HT-29 (cell line): ENCODE data around the gene MACROD1. TPM values are rescaled to one million over a fixed set of nuclear protein-coding genes. Genes with fewer than 3 reads are reported as not detected.
A peak's percentile ranks its signal among the peaks of the same experiment; 100 is the strongest.
"Not testable (repeated sequence)": the region's sequence is repeated elsewhere in the genome, so short reads cannot be mapped to it uniquely, and the experiment has no call there.

Experiments
- DNase-seq: peaks from one replicate; pipeline ENCODE4 v3.0.0-alpha.2; 2015; ENCODE audit warnings: low spot score
- total RNA-seq: library from RNA; depleted of rRNA; stranded (reverse); fragments of >200 nt; shearing (Covaris generic); gene quantifications from 2 replicates; pipeline ENCODE4 v1.2.3, GENCODE V29; 2014

Gene MACROD1
- total RNA-seq, 1 experiment from 2014 or later: 226 TPM

DNA sequence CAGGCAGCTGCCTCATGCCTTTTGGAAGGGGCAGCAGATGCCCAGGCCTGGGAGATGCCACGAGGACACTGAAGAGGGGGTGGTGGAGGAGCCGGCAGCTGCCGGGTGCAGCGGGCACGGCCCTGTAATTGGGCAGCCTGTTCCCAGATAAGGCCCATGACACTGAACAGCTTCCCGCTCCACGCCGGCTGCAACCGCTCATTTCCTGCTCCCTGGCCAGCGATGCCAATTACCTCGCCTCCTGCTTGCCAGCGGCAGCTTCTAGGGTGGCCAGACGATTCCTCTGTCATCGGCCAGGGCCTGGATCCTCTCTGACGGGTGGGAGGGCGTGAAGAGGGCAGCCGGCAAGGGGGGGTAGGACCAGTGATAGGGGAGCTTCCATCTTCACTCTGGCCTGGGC is 107.4 kb downstream of the MACROD1 start:
- no peak for DNase-seq

DNA sequence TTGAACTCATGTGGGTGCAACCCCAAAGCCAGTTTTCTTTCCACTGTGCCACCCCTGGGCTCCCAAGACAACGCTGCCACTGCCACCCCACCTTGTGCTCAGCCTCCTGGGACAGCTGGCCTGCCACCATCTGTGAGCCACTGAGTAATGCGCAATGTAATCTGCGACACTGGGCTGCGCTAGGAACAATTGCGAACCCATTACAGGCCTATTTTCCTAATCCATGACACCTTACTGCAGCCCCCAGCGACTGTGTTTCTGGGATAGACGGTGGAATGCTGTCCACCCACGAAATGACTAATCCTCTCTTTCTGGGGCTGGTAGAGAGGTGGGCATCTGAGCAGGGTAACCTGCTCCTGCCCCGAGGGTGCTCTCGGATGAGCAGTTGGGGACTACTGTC is 108.0 kb downstream of the MACROD1 start:
- DNase-seq: no peak

DNA sequence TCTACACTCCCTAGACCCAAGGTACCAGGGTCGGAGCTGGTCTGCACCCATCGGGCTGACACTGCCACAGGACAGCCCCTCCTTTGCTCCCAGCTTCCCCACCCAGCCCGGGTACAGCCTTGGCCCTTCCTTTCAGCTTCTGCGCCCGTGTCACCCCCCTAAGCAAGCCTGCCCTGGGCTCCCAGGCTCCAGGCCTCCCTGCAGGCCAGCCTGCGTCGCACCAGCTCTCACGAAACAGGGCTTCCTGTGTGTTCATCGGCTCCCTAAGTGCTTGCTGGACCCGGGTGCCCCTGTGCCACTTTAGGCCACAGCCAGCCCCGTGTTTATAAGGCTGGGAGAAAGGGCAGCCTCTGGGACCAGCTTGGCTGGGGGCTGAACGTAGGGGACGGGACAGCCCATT is 109.1 kb downstream of the MACROD1 start:
- DNase-seq: no peak

DNA sequence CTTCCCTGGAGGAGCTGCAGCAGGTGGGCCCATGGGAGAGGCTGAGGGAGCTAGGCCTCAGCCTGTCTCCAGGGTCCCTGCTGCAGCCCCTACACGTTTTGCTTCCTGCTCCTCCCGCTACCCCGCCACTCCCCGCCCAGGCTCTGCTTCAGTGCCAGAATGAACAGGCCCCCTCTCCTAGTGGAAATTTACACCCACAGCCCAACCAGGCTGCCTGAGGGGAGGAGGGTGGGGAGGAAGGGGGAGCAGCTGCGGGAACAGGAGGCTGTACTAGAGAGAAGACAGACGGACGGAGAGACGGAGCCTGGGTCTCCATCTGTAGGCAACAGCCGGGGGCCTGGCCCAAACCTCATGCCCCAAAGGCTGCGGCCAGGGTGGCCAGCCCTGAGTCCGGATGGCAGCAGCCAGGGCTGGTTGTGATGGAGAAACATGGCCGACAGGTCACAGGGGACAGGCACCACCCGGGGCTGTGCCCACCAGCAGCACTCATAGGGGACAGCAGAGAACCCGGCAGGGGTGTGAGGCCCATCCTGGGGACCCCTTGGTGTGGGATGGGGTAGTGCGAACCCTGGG is 109.6 kb downstream of the MACROD1 start:
- DNase-seq: no peak

DNA sequence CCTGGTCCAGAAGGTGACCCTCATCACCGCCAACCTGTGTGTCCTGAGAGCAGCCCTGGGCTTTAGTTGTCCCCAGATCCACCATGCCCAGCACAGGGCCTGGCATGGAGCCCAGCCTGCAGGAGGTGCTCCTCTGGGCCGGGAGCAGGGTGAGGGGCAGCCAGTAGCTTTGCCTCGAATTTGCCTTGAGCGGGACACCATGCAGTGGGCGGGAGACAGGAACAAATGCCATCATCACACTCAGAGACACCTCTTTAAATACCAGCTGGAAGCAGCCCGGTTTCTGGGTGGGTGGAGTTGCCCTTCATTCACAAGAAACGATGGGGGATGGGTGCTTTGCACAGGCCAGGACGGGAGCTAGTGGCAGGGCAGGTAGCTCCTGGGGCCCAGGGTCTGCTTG is 110.8 kb downstream of the MACROD1 start:
- no peak for DNase-seq

DNA sequence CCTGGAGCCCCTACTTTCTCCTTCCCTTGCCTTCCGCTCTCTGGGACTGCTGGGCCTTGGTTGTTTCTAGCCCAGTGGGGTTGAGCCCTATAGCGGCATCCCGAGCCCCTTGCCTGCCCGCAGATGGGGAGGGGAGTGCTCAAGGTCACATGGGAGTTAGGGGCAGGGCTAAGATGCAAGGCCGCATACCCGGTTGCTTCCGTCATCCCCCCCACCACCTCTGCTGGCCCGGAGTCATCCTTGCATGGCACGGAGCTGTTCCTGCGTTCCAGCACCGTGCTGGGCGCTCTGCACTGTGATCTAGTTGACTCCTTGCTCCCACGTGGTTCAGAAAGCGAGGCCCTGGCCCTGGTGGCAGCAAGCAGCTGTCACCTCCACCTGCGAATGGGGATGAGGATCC is 112.2 kb downstream of the MACROD1 start:
- no peak for DNase-seq

DNA sequence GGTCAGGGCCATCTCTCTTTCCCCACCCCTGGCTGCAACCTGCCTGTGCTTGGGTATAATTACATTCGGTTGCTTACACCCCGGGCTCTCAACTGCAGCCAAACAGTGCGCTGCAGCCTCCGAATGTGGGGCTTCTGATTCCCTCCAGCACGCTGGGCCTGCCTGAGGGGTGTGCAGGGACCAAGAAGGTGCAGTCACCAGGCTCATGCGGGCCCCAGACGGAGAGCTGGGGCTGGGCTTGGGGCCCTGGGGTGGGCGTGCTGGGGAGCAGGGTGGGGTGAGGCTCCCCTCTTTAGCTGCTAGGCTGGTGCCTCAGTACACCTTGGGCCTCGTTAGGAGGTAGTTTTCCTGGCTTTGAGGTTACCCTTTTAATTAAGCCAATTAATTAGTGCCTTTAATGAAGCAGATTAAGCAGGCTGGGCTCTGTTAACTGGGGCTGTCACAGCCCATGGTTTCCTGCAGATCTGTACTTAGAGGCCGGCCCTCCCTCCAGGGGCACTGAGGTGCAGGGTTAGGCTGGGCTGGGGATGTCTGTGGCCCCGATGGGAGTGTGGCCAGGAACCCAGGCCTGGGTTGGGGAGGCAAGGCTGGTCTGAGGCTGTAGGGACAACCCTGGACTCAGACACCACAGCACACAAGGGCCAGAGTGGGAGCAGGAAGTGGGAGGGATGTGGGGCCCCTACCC is 112.8 kb downstream of the MACROD1 start:
- no peak for DNase-seq

DNA sequence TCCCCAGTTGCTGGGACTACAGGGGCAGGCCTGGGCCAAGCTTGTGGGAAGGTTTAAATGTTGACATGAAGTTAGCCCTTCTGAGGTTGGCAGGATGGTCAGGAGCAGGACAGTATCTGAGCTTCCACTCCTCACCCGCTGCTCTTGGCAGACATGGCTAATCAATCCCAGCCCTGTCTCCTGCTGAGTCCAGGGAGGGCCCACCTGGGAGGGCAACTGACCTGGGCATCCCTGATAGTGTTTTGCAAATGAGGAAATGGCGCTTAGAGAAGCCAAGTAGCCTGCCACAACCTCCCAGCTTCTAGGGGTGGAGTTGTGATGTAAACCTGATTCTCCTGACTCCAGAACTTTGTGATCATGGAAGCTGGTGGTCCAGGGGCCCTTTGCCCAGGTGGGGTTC is 113.5 kb downstream of the MACROD1 start:
- no peak for DNase-seq

DNA sequence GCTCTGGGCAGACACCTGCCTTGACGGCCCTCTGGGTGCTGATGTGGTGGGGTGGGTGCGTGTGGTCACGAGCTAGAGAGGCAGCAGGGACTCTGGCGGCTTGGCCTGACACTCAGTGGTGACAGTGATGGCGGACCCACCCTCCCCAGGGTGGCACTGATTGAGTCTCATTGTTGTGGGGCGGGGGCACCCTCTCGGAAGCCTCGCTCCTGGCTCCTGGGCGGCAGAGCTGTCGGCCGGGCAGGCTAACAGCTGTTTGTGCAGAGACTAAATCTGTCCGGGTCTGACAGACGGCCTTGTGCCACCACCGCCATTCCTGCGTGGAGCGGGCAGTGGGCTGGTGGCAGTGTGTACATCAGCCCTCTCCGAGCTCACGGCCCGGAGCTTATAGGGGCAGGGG is 114.6 kb downstream of the MACROD1 start:
- DNase-seq: no peak

DNA sequence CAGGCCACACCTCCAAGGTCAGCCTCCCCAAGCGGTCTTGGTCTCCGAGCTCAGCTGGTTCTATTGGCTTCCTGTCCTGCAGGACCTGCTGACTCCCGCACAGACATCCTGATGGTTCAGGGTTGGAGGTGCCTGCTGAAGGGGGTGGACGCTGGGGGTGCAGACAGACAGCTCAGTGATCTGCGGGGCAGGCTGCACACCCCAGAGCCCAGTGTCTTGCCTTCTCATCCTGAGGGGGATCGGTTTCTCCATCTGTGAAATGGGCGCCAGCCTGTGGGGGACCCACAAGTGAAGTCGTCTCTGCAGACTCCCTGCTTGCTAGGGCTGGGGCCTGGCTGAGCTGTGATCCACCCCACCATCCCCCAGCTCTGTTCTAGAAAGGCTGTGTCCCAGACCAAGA is 116.4 kb downstream of the MACROD1 start:
- no peak for DNase-seq

DNA sequence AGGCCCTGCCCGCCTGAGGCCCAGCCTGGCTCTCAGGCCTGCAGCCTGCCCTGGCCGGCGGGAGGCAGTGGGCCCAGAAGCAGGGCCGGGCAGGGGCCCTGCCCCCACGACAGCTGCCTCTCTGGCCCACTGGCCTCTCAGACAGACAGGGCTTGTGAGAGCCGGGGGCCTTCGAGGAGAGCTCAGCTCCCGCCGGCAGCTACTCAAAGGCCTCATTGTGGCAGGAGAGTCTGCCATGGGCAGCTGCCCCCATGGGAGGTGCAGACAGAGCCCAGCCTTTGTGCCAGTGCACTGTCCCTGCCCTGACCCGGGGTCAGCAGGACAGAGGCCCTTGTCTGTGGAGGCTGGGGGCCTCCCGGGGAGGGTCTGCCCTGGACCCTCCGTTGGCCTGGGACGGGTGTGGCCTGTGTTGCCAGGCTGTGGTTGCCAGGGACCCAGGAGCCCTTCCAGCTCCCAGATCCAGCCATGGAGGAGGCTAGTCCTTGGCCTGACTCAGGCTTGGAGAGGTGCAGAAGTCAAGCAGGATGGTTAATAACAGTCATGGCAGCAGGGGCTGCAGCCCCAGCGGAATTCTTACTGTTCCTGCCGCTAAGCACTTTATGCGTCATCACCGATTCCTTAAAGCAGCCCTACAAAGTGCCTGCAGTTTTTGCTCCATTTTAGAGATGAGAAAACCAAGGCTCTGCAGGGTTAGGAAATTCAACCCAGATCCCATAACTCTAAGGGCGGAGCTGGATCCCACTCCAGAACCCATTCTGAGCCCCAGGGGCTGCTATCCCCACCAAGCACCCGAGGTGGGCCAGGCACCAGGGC is 117.7 kb downstream of the MACROD1 start:
- no peak for DNase-seq

DNA sequence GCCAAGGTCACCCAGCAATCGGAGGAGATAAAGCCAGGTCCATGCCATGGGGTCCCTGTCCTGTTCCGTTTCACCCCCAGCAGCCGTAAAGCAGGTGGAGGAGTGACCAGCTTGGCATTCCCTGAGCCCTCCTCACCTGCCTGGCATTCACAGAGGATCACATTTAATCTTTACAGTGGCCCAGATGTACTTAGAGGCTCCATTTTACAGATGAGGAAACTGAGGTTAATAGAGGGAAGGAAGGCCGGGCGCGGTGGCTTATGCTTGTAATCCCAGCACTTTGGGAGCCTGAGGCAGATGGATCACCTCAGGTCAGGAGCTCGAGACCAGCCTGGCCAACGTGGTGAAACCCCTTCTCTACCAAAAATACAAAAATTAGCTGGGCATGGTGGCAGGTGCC is 118.5 kb downstream of the MACROD1 start:
- DNase-seq: not testable (repeated sequence)

DNA sequence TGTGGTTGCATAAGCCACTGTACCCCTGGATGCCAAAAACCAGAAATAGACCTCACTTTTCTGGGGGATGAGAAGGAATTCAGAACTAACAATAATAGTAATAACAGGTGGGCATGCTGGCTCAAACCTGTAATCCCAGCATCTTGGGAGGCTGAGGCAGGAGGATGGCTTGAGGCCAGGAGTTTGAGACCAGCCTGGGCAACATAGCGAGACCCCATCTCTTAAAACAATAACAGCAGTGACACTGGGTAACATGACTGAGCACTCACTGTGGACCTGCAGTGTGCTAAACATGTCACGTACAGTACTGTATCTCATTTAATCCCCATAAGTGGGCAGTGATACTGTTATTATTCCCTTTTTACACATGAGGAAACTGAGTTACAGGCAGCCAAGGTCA is 120.2 kb downstream of the MACROD1 start:
- DNase-seq: no peak

DNA sequence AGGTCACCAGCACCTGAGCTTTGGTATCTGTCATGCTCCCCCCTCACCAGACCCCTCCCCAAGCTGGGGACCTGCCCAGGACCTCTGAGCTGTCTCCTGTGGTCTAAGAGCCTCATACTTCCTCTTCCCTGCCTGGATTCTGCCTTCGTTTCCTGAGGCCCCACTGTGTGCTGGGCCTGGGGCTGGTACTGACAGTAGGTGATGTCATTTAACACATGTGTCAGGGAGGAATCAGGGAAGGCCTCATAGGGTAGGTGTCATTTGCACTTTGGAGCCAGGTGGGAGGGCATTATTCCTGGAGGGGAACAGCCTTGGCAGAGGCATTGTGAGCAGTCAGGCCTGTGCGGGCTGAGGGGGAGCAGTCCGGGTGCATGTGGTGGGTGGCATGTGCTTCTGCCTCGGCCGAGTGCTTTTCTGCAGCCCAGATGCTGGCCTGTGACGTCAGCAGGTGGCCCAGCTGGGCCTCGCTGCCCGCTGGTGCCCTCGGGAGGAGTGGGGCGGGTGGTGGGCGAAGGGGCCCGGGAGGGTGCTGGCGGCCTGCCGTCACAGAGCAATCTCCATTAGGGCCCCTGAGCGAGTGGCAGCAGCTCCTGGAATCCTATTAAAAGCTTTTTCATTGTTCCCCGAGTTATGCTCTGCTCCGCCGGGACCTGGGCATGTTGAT is 121.1 kb downstream of the MACROD1 start:
- no peak for DNase-seq

DNA sequence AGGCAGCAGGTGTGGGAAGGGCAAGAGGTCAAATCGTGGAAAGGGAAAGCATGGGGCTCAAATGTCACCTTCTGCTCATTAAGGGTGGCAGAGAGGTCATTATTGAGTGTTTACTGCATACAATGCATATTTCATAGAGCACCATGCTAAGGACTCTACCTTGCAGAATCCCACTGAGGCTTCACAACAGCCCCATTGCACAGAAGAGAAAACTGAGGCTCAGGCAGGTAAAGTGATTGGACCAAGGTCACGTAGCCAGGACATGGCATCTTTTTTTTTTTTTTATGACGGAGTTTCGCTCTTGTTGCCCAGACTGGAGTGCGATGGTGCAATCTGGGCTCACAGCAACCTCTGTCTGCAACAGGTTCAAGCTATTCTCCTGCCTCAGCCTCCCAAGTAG is 122.4 kb downstream of the MACROD1 start:
- DNase-seq: no peak

DNA sequence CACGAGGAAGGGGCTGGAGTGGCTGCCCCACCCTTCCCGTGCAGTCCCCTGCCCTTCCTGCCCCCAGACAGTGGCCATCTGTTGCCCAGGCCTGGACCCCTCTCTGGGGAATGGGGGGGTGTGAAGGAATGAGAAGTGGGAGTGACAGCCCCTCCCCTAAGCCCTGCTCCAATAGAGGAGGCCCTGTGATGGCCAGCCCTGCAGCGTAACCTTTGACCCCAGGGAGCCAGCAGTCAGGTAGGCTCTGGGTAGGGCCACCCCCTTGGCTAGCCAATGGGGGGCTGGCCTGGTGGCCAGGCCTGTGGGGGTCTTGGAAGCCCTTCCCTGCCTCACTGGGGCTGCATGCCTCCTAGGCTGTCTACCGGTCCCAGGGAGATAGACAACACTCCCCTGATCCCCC is 123.6 kb downstream of the MACROD1 start:
- no peak for DNase-seq

DNA sequence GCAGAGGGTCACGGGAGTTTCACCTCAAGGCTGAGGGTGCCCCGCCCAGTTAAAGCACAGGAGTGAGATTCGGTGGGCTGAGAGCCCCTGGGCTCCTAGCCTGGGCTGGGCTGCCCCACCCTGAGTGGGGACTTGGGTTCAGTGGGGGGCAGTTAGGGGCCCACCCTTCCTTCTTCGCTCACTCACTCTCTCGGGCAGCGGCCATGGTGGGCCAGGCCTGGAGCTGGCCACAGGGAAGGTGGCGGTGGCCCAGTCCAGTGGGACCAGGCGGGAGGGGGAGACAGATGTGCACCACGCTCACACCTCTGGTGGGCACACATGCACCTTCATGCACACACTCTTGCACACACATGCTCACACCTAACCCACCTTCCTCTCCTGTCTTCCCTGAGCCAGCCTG is 124.1 kb downstream of the MACROD1 start:
- no peak for DNase-seq

DNA sequence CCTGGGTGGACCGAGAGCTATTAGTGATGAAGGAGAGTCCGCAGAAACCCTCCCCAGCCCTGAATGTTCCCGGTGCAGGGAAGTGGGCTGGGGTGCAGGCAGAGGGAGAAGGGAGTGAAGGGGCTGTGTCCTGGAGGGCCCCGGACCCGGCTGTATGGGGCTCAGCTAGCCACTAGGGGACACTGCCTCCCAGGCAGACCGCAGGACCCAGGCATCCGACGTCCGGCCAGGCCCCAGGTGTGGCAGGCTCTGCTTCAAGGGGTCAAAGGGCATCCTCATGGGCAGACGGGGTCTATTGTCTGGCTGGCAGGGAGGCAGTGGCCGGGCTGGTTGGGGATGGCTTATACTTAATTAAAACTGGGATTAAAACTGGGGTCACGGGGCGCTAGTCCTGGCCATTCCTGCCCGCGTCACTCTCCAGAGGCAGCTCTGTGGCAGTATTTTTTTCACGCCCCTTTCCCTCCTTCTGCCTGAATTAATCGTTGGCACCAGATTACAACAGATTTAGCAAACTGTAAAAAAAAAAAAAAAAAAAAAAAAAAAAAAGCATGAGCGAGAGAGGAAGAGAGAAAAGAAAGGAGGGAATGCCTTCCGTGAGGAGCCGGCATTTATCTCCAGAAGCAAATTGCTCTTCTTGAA is 125.1 kb downstream of the MACROD1 start:
- peak; percentile 44 for DNase-seq

DNA sequence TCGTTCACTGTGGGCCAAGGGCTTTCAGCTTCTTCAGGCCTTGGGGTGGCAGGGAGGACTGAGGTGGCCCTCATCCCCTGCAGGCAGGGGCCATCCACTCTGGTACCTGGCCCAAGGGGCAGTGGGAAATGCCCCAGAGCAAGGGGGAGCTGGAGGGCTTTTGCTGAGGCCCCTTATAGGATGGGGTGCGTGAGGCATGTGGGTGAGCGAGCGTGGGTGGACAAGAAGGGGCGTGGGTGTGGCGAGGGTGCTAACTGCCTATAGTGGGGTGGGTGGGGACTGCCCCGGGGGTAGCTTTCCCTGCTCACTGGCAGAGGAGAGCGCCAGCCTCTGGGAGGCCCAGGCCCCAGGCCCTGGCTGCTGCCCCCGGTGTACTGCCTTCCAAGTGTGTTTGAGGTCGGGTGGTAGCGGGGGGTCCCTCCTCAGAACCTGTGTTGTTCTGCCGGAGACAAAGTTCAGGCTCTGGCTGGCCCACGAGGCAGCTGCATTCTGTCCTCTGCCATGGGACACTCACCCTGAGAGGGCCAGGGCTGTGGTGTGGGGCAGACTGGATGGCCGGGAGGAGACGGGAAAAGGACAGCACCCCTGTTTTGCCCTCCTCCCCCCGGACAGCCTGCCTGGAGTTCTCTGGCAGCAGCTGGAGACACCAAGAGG is 126.8 kb downstream of the MACROD1 start:
- DNase-seq: no peak

DNA sequence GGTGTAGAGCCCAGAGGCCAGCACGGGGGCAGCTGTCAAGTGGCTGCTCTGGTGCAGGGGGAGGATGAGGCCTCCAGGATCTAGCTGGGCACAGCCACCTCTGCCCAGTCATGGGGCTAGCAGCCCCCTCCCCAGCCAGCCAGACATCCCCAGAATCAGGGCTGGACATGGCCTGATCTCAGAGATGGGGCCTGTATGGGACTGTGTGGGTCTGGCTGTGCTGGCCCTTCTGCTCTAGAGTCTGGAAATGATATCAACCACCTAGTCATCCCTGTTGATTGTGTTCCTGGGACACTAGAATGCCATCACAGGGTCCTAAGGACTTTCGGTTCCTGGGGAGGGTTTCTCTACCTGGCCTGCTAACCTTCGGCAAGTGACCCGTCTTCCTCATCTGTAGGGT is 127.4 kb downstream of the MACROD1 start:
- DNase-seq: no peak

DNA sequence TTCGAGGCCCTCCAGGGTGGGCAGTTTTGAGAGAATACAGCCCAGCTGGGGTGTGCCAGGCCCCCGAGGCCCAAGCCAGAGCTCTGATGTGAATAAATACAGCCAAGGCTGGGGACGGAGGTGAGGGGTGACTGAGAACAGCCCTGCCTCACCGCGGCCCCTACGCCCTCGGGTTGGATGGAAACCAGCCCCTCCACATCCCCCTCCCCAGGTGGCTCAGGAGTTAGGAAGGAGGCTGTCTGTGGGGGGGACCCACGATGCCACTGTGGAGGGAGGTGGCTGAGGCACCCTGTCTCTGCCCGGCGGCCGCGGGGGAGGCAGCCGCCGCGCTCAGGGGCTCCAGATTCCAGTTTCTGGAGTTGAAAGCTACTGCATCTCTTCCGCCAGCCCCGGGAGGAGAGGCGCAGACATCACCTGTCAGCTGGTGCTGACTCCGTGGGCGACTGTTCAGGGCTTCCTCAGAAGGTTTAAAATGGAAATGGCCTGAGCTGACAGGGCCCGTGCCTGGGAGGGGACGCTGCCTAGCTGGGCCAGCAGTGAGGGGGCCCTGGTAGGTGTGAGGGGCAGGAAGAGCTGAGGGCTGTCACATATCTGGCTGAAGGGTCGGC is 128.8 kb downstream of the MACROD1 start:
- no peak for DNase-seq
